ENCODE results near the gene MRPL27.

MRPL27 gene

DNA sequence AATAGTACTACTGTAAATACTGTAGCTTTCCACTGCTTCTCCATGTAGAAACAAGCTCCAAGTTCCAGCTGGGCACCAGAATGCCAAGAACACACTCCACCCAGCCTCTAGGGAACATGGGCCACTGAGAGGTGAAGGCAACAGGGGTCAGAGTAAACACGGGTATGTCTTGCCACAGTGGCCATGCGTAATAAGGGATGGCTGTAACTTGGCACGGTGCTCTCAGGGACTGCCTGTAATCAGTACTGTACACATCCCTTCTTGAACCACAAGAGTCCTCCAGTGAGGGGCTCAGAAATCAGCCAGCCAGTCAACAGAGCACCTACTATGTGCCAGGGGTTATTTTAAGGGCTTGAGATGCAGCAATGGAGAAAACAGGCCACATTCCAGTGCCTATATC is 13.5 kb upstream of the MRPL27 start:
- no peak for DNase-seq (ENCODE audit: low spot score)

DNA sequence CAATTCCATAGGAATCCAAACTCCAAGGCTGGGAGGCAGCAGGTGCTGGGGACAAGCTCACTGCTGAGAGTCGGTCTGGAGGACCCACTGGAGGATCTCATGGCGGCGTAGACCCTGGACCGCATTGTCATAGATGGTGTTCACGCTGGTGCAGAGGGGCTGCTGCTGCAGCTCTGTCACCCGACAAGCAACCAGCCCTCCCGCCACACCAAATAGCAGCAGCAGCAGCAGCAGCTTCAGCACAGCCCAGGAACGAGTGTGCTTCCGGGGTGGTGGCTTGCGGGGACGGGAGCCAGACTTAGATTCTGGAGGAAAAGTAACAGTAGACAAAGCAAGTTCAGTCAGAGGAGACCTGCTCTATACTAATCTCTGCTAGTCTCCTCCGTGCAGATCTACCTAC is 9.9 kb upstream of the MRPL27 start:
- no peak for DNase-seq (ENCODE audit: low spot score)

DNA sequence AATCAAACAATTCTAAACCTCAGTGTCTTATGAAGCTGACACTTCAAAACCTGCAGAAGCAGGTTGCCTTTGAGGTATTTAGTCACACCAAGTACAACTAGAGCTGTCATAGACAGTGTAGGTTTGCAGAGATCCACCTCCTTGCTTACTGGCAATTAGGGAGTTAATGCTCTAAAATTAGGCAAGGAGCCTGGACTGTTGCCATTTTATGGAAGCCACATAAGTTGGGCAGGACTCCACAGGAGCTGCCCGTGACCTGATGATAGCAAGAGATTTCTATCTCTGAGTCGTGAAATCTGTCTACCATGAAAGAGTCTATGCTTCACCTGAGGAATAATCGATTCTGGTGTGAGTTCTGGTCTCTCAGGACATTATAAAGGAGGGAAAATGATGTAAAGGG is 8.9 kb upstream of the MRPL27 start:
- DNase-seq (ENCODE audit: low spot score) = no peak

GRCh38 chr17:50381260-50381815 is 8.4 kb upstream of the MRPL27 start:
- DNase-seq (ENCODE audit: low spot score) = no peak

GRCh38 chr17:50380369-50381259 is 7.6 kb upstream of the MRPL27 start:
- DNase-seq (ENCODE audit: low spot score) = no peak

- DNase-seq (ENCODE audit: low spot score) = no peak
These were observed 6.6 kb upstream of the MRPL27 start for GRCh38 chr17:50379351-50380132.

DNA sequence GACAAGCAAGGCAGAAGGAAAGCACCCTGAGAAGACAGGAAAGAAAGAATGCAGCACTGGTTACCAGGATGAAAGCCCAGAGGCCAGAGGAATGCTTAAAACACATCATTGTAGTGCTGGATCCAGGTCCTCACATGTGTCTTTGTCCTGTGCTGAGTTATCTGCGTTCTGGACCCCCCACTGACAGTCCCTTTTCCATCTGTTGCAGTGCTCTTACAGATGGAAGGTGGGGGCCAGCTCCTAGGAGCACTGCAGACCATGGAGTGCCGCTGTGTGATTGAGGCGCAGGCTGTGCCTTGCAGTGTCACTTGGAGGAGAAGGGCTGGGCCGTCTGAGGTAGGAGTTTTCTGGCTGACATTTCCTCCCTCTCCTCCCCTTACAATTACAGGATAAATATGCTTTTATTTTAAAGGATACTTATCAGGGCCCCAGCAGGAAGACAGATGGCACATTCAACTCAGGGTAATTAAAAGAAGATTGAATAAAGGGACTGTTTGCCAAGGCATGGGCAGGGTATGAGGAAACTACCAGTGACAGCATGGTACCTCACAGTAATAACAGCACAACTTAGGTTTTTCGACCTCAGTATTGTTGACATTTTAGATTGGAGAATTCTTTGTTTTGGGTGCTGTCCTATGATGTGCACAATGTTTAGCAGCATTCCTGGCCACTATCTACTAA is 3.0 kb upstream of the MRPL27 start:
- no peak for DNase-seq (ENCODE audit: low spot score)

DNA sequence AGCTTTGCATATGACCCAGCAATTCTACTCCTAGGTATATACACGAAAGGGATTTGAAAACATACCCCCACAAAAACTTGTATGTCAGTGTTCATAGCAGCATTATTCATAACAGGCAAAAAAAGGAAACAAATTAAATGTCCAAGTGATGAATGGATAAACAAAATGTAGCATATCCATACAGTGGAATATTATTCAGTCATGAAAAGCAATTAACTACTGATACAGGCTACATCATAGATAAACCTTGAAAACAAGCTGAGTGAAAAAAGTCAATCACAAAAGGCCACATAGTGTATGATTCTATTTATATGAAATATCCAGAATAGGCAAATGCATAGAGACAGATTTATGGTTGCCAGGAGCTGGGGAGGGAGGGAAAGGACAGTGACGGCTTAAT is 721 bp upstream of the MRPL27 start:
- no peak for DNase-seq (ENCODE audit: low spot score)

- DNase-seq (ENCODE audit: low spot score) = no peak
These were observed 694 bp downstream of the MRPL27 start for GRCh38 chr17:50372222-50372757.

GRCh38 chr17:50371526-50371925 is 1.5 kb downstream of the MRPL27 start:
- no peak for DNase-seq (ENCODE audit: low spot score)

GRCh38 chr17:50370052-50370451 is 2.9 kb downstream of the MRPL27 start:
- DNase-seq (ENCODE audit: low spot score) = no peak

GRCh38 chr17:50367401-50367800 is 5.6 kb downstream of the MRPL27 start:
- DNase-seq (ENCODE audit: low spot score) = no peak

GRCh38 chr17:50365649-50366393 is 7.2 kb downstream of the MRPL27 start:
- DNase-seq (ENCODE audit: low spot score) = no peak

DNA sequence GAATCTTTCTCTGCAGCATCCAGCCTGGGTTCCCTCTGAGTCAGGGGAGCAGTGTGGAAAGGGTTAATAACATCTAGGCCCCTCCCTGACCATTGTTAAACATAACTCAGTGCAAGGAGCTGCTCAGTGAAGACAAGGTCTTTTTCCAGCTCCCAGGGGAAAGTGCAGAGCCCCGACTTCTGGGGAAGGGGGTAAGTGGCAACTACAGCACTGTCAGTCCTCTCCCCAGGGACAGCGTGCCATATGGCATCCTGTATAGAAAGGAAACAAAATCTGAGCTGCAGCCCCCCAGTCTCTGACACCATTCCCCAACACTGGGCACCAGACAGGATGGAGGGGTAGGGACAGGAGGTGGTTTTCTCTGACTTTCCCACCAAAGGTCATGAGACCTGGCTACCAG is 7.8 kb downstream of the MRPL27 start:
- no peak for DNase-seq (ENCODE audit: low spot score)

DNA sequence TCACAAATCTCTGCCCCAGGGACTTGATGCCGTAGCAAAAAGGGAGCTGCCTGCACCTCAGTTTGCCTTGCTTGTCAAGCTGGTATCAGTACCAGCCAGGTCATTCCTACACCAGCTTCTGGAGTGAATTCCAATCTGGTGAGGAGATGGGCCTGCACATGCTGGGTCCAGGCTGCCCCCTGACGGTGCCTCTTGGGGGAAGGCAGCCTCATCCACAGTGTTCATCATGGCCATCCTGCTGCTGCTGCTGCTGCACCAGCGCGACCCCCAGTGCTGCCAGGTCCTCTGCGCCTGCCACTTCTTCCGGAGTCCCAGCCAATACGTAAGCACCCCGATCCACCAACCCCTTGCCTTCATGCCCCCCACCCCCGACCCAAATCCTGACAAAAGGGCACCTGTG is 8.3 kb downstream of the MRPL27 start:
- no peak for DNase-seq (ENCODE audit: low spot score)

GRCh38 chr17:50364061-50364458 is 8.9 kb downstream of the MRPL27 start:
- DNase-seq (ENCODE audit: low spot score) = no peak

DNA sequence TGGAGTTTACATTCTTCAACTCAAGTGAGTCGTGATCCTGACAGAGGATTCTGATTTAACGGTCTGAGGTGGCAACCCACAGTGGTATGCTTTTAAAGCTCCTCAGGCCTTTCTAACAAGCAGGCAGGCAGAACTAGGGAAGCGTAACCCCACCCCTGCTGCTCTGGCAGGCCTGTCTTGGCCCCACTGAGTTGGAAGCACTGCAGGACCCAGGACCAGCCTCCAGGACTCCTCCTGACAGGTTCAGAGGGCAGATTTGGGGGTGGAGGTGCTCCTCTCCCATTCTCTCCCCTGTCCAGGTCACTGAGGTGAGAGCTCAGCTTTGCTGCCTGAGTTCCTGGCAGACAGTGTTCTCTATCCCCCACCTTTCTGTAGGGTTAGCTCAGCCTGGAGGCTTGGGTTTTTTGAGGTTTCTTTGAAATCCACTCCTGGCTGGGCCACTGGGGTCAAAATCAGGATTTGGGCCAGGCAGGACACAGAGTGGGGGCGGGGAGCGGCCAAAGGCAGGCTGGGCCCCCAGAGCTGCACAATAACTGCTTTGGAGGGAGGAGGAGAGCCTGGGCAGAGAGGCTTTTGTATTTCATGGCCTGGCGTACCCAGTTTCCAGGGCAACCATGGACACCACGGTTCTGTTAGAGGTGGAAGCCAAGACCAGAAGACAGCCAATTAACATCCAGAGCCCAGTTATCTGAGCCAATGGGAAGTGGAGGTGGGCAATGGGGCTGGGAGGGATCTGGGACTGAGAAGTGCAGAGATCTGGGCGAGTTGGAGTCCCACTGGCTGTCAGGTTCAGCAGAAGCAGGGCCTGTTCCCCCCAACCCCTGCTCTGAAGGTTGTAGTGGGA is 9.5 kb downstream of the MRPL27 start:
- DNase-seq (ENCODE audit: low spot score) = no peak

- no peak for DNase-seq (ENCODE audit: low spot score)
These were observed 10.3 kb downstream of the MRPL27 start for GRCh38 chr17:50362661-50363060.

- peak; percentile 92 for DNase-seq (ENCODE audit: low spot score)
These were observed 11.2 kb downstream of the MRPL27 start for GRCh38 chr17:50361561-50362480.

Measured in HuH-7 (cell line).